ENCODE measurements around the gene GRM7.

GRCh38 chr3:7607083-7607482 lies 746.2 kb downstream of the GRM7 start:
- TF ChIP-seq CTCF (IDR thresholded peaks at IDR 0.05; ENCODE audit: low read depth, low read length, poor library complexity, severe bottlenecking), result no peak
- no peak for TF ChIP-seq EZH2phosphoT487 (IDR thresholded peaks at IDR 0.05; ENCODE audit: borderline replicate concordance, low read length)

Measured in DOHH2 (cell line).